GM12878 (cell line): ENCODE data around the gene MAP4K1. TPM values are rescaled to one million over a fixed set of nuclear protein-coding genes. Genes with fewer than 3 reads are reported as not detected.
A peak's percentile ranks its signal among the peaks of the same experiment; 100 is the strongest.

Experiments used
- BHLHE40 ChIP-seq, 2 experiments: fragments of 450-650 bp in 1 of 2; IDR thresholded peaks; 2 replicates each; pipeline ENCODE4 v1.6.1; 2011 to 2017; ENCODE audit warnings: low read depth in 2 of 2, borderline replicate concordance in 1 of 2, improper control_type of control experiment in 1 of 2, low read length in 1 of 2, mild to moderate bottlenecking in 1 of 2
- CBFB ChIP-seq: IDR thresholded peaks from 2 replicates; pipeline ENCODE4 v1.6.1; 2016; ENCODE audit warnings: antibody characterized with exemption, low read depth
- CHD1 ChIP-seq: IDR thresholded peaks from 2 replicates; pipeline ENCODE4 v1.6.1; 2012; ENCODE audit warnings: low read depth, low read length, improper control_type of control experiment
- CHD2 ChIP-seq: IDR thresholded peaks from 2 replicates; pipeline ENCODE4 v1.6.1; 2011; ENCODE audit warnings: low read depth, low read length, improper control_type of control experiment, borderline replicate concordance
- CREM ChIP-seq: IDR thresholded peaks from 2 replicates; pipeline ENCODE4 v1.6.1; 2014; ENCODE audit warnings: antibody characterized with exemption, low read depth
- IRF4 ChIP-seq: IDR thresholded peaks from 2 replicates; pipeline ENCODE4 v1.6.1; 2011; ENCODE audit warnings: low read depth, low read length
- JUND ChIP-seq: IDR thresholded peaks from 2 replicates; pipeline ENCODE4 v1.6.1; 2012; ENCODE audit warnings: low read depth, mild to moderate bottlenecking, low read length, improper control_type of control experiment, moderate library complexity
- NBN ChIP-seq: fragments of 450-650 bp; IDR thresholded peaks from 2 replicates; pipeline ENCODE4 v1.6.1; 2016
- NFYB ChIP-seq: IDR thresholded peaks from 2 replicates; pipeline ENCODE4 v1.6.1; 2011; ENCODE audit warnings: low read depth, mild to moderate bottlenecking, low read length, improper control_type of control experiment, moderate library complexity; ENCODE audit not compliant: insufficient read depth
- RAD51 ChIP-seq: fragments of 450-650 bp; IDR thresholded peaks from 2 replicates; pipeline ENCODE4 v1.6.1; 2016; ENCODE audit warnings: moderate library complexity, mild to moderate bottlenecking, inconsistent platforms
- RB1 ChIP-seq: fragments of 450-650 bp; formaldehyde crosslinking; IDR thresholded peaks from 2 replicates; pipeline ENCODE4 v1.6.1; 2017; ENCODE audit warnings: mild to moderate bottlenecking, borderline replicate concordance
- RCOR1 ChIP-seq: conservative IDR thresholded peaks from 2 replicates; pipeline ENCODE4 v1.6.1; 2012; ENCODE audit warnings: low read depth, low read length, improper control_type of control experiment
- SMARCA5 ChIP-seq: fragments of 450-650 bp; IDR thresholded peaks from 2 replicates; pipeline ENCODE4 v1.6.1; 2017; ENCODE audit warnings: mild to moderate bottlenecking
- SP1 ChIP-seq: IDR thresholded peaks from one replicate; pipeline ENCODE4 v1.6.1; 2011; ENCODE audit warnings: low read depth, low read length
- STAT3 ChIP-seq: IDR thresholded peaks from 2 replicates; pipeline ENCODE4 v1.6.1; 2011; ENCODE audit warnings: low read depth, low read length, improper control_type of control experiment
- YY1 ChIP-seq: IDR thresholded peaks from 2 replicates; pipeline ENCODE4 v1.6.1; 2011; ENCODE audit warnings: low read depth, mild to moderate bottlenecking, low read length
- ZNF217 ChIP-seq: fragments of 450-650 bp; IDR thresholded peaks from 2 replicates; pipeline ENCODE4 v1.6.1; 2017; ENCODE audit warnings: antibody characterized with exemption, mild to moderate bottlenecking
- polyA plus RNA-seq, 11 experiments: library from polyadenylated mRNA; depleted of rRNA in 4 of 11; unstranded in 6 of 11; stranded (reverse) in 5 of 11; fragments of >200 nt; fragmentation: Nextera tagmentation in 4 of 11; fragmentation: Illumina TruSeq in 1 of 11; extraction: Ambion mirVana in 4 of 11; extraction: Trizol in 1 of 11; gene quantifications; 1 replicate in 1 of 11; 2 replicates in 10 of 11; pipeline versions ENCODE4 v1.2.1 to v1.2.3, GENCODE V29; 2011 to 2016; ENCODE audit warnings: inconsistent platforms in 2 of 11, missing spikeins in 2 of 11, low read depth in 1 of 11
- total RNA-seq, 4 experiments: library from RNA; depleted of rRNA in 3 of 4; stranded (reverse); fragments of >200 nt in 3 of 4; fragmentation: Illumina TruSeq in 1 of 4; extraction: Trizol in 1 of 4; gene quantifications; 2 replicates each; pipeline versions ENCODE4 v1.2.1 to v1.2.3, GENCODE V29; 2013 to 2021
- TF ChIP-seq, protein P1 (sequence below), 3 experiments: IDR thresholded peaks in 2 of 3; conservative IDR thresholded peaks in 1 of 3; 2 replicates each; pipeline ENCODE4 v1.5.1; 2011; ENCODE audit warnings: low read depth in 3 of 3, low read length in 3 of 3, mild to moderate bottlenecking in 3 of 3, control low read depth in 2 of 3, moderate library complexity in 2 of 3, inconsistent platforms in 1 of 3, mixed read lengths in 1 of 3; ENCODE audit not compliant: control insufficient read depth in 2 of 3, insufficient read depth in 1 of 3; ENCODE audit errors: extremely low read depth in 1 of 3
- TF ChIP-seq, protein P2 (sequence below): IDR thresholded peaks from 2 replicates; pipeline ENCODE4 v1.6.1; 2012; ENCODE audit warnings: low read depth, low read length, improper control_type of control experiment
- TF ChIP-seq, protein P3 (sequence below): IDR thresholded peaks from 2 replicates; pipeline ENCODE4 v1.6.1; 2011; ENCODE audit warnings: mild to moderate bottlenecking, low read depth, low read length, moderate library complexity; ENCODE audit not compliant: insufficient replicate concordance
- TF ChIP-seq, protein P4 (sequence below): fragments of 450-650 bp; IDR thresholded peaks from 2 replicates; pipeline ENCODE4 v1.6.1; 2017; ENCODE audit warnings: low read depth, mild to moderate bottlenecking, moderate library complexity
- TF ChIP-seq, protein P5 (sequence below): fragments of 450-650 bp; IDR thresholded peaks from 2 replicates; pipeline ENCODE4 v1.6.1; 2017; ENCODE audit warnings: mild to moderate bottlenecking

The MAP4K1 gene
- total and polyA plus RNA-seq, 10 of the 15 experiments (the other 5 are each of a cell fraction or from before 2014, with no cell fraction given), result 39.2 to 306 (median 140) TPM

DNA sequence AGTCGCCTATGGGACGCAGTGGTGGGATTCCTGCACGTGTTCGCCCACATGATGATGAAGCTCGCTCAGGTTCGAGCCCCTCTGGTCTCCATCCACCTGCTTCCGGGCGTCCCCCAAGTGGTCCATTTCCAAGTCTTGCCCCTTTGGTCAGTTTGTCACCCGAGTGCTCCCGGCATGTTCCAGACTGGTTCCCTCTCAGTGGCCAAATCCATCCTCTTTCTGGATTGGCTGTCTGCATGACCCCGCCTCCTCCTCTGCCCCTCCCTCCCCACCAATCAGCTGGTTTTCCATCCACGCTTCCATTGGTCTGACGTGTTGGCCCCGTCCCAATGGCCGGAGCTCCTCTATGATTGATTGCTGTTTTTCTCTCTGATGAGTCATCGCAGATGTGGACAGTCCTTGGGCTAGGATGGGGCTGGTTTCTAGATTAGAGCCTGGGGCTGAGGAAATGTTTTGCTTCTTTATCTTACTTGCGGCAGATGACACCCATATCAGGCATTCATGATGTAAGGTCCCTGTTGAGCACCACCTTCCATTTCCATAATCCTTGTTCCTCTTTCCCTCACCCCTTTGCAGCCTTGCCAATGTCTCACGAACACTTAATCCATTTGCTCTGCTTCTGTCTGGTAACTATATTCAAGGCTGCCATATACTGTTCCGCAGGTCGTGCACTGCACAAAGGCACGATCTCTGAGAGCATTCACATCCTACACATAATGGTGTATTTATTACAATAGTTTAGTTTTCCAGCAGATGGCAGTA lies 73.8 kb downstream of the MAP4K1 start (continued):
- TF ChIP-seq, protein P1, sequence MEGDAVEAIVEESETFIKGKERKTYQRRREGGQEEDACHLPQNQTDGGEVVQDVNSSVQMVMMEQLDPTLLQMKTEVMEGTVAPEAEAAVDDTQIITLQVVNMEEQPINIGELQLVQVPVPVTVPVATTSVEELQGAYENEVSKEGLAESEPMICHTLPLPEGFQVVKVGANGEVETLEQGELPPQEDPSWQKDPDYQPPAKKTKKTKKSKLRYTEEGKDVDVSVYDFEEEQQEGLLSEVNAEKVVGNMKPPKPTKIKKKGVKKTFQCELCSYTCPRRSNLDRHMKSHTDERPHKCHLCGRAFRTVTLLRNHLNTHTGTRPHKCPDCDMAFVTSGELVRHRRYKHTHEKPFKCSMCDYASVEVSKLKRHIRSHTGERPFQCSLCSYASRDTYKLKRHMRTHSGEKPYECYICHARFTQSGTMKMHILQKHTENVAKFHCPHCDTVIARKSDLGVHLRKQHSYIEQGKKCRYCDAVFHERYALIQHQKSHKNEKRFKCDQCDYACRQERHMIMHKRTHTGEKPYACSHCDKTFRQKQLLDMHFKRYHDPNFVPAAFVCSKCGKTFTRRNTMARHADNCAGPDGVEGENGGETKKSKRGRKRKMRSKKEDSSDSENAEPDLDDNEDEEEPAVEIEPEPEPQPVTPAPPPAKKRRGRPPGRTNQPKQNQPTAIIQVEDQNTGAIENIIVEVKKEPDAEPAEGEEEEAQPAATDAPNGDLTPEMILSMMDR (IDR thresholded peaks at IDR 0.05 in 2 of 3, conservative IDR thresholded peaks at IDR 0.05 in 1 of 3; ENCODE audit: control insufficient read depth in 2 of 3, extremely low read depth in 1 of 3, insufficient read depth in 1 of 3, low read depth in 3 of 3, low read length in 3 of 3), result peak in 2 of 3 experiments; percentile 69 to 81; a peak in 4 of 6 replicates
- 0 out of 2 replicates have a peak, but pooled peaks have one; percentile 25 for TF ChIP-seq RAD51
- TF ChIP-seq, protein P2, sequence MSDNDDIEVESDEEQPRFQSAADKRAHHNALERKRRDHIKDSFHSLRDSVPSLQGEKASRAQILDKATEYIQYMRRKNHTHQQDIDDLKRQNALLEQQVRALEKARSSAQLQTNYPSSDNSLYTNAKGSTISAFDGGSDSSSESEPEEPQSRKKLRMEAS, result peak; percentile 32; the same call in 1 of the 2 replicates
- TF ChIP-seq SP1, result peak; percentile 48
- TF ChIP-seq CBFB, result 0 out of 2 replicates have a peak, but pooled peaks have one; percentile 23
- TF ChIP-seq SMARCA5, result peak; percentile 100
- TF ChIP-seq, protein P3, sequence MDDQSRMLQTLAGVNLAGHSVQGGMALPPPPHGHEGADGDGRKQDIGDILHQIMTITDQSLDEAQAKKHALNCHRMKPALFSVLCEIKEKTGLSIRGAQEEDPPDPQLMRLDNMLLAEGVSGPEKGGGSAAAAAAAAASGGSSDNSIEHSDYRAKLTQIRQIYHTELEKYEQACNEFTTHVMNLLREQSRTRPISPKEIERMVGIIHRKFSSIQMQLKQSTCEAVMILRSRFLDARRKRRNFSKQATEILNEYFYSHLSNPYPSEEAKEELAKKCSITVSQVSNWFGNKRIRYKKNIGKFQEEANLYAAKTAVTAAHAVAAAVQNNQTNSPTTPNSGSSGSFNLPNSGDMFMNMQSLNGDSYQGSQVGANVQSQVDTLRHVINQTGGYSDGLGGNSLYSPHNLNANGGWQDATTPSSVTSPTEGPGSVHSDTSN, result peak; percentile 93
- TF ChIP-seq YY1, result peak; percentile 26; the same call in 1 of the 2 replicates
- TF ChIP-seq STAT3, result 0 out of 2 replicates have a peak, but pooled peaks have one; percentile 59
- TF ChIP-seq NFYB, result peak; percentile 89
- TF ChIP-seq RCOR1, result 0 out of 2 replicates have a peak, but pooled peaks have one; percentile 21
- peak; percentile 86 for TF ChIP-seq NBN
- TF ChIP-seq CREM, result no peak; the same call in 1 of the 2 replicates
- TF ChIP-seq, protein P4, sequence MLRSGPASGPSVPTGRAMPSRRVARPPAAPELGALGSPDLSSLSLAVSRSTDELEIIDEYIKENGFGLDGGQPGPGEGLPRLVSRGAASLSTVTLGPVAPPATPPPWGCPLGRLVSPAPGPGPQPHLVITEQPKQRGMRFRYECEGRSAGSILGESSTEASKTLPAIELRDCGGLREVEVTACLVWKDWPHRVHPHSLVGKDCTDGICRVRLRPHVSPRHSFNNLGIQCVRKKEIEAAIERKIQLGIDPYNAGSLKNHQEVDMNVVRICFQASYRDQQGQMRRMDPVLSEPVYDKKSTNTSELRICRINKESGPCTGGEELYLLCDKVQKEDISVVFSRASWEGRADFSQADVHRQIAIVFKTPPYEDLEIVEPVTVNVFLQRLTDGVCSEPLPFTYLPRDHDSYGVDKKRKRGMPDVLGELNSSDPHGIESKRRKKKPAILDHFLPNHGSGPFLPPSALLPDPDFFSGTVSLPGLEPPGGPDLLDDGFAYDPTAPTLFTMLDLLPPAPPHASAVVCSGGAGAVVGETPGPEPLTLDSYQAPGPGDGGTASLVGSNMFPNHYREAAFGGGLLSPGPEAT, result peak; percentile 62; the same call in 1 of the 2 replicates
- TF ChIP-seq, protein P5, sequence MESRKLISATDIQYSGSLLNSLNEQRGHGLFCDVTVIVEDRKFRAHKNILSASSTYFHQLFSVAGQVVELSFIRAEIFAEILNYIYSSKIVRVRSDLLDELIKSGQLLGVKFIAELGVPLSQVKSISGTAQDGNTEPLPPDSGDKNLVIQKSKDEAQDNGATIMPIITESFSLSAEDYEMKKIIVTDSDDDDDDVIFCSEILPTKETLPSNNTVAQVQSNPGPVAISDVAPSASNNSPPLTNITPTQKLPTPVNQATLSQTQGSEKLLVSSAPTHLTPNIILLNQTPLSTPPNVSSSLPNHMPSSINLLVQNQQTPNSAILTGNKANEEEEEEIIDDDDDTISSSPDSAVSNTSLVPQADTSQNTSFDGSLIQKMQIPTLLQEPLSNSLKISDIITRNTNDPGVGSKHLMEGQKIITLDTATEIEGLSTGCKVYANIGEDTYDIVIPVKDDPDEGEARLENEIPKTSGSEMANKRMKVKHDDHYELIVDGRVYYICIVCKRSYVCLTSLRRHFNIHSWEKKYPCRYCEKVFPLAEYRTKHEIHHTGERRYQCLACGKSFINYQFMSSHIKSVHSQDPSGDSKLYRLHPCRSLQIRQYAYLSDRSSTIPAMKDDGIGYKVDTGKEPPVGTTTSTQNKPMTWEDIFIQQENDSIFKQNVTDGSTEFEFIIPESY, result no peak
- TF ChIP-seq BHLHE40 (IDR thresholded peaks at IDR 0.05; ENCODE audit: borderline replicate concordance in 1 of 2, low read depth in 2 of 2, low read length in 1 of 2), result peak; percentile 32 to 58; a peak in 3 of 4 replicates
- TF ChIP-seq IRF4, result 0 out of 2 replicates have a peak, but pooled peaks have one; percentile 18
- no peak for TF ChIP-seq CHD1
- 0 out of 2 replicates have a peak, but pooled peaks have one; percentile 49 for TF ChIP-seq JUND
- peak; percentile 27; the same call in 1 of the 2 replicates for TF ChIP-seq RB1
- TF ChIP-seq CHD2, result 0 out of 2 replicates have a peak, but pooled peaks have one; percentile 7
- TF ChIP-seq ZNF217, result peak; percentile 40; the same call in 1 of the 2 replicates
